H1 (cell line): Measurements from ENCODE around the gene MESD. TPM values are rescaled to one million over a fixed set of nuclear protein-coding genes. Genes with fewer than 3 reads are reported as not detected.

ENCODE experiments used
- CTCF ChIA-PET: fragments of 300-600 bp; sonication (Branson Sonifier 250); formaldehyde crosslinking; loops from one replicate; lab custom pipeline; 2021; ENCODE audit not compliant: partially characterized antibody; lab: Charles Lee
- POLR2A ChIA-PET: fragments of 300-600 bp; sonication (Branson Sonifier 250); formaldehyde crosslinking; loops from one replicate; lab custom pipeline; 2021; ENCODE audit warnings: inconsistent platforms; ENCODE audit not compliant: partially characterized antibody; lab: Charles Lee
- DNase-seq, 2 experiments: peaks; one replicate each; pipeline versions ENCODE4 v3.0.0 to v3.0.0-alpha.2; 2010 to 2022; ENCODE audit warnings: low spot score in 2 of 2, low read depth in 1 of 2, mixed read lengths in 1 of 2
- FAIRE-seq: peaks from 2 replicates; lab custom pipeline; 2011; peaks lifted over from hg19 to GRCh38; lab: Jason Lieb, UNC
- H2AFZ ChIP-seq: 2 replicates; pipeline ENCODE4 v1.8.1; 2012; ENCODE audit warnings: low read length, inconsistent platforms
- H2AK5ac ChIP-seq: 2 replicates; pipeline ENCODE4 v1.6.1; 2013; ENCODE audit warnings: low read depth, low read length
- H2BK120ac ChIP-seq: replicated peaks from 2 replicates; pipeline ENCODE3; 2013; ENCODE audit warnings: low read depth, low read length, inconsistent platforms
- H2BK12ac ChIP-seq: 2 replicates; pipeline ENCODE4 v1.6.1; 2013; ENCODE audit warnings: low read depth, low read length
- H2BK15ac ChIP-seq: 2 replicates; pipeline ENCODE4 v1.6.1; 2013; ENCODE audit warnings: low read length
- H2BK20ac ChIP-seq: 2 replicates; pipeline ENCODE4 v1.6.1; 2013; ENCODE audit warnings: low read length
- H2BK5ac ChIP-seq: 2 replicates; pipeline ENCODE4 v1.6.1; 2013; ENCODE audit warnings: low read depth, low read length
- H3K14ac ChIP-seq: 2 replicates; pipeline ENCODE4 v1.6.1; 2013; ENCODE audit warnings: inconsistent platforms; ENCODE audit not compliant: insufficient read length
- H3K18ac ChIP-seq: 2 replicates; pipeline ENCODE4 v1.6.1; 2013; ENCODE audit warnings: low read length; ENCODE audit errors: extremely low read depth
- H3K23ac ChIP-seq: 2 replicates; pipeline ENCODE4 v1.6.1; 2013; ENCODE audit warnings: inconsistent platforms; ENCODE audit not compliant: insufficient read length
- H3K23me2 ChIP-seq: 2 replicates; pipeline ENCODE4 v1.6.1; 2013; ENCODE audit warnings: low read depth, low read length
- H3K27ac ChIP-seq: 2 replicates; pipeline ENCODE4 v1.6.1; 2011; ENCODE audit warnings: low read depth, low read length, inconsistent platforms
- H3K27me3 ChIP-seq, 4 experiments: replicated peaks in 1 of 4; 1 replicate in 1 of 4; 2 replicates in 3 of 4; pipeline versions ENCODE4 v1.6.1 to v1.8.1; 2011 to 2013; ENCODE audit warnings: low read length in 3 of 4, mild to moderate bottlenecking in 3 of 4, inconsistent platforms in 2 of 4, mixed read lengths in 2 of 4, moderate library complexity in 1 of 4; ENCODE audit not compliant: control insufficient read depth in 3 of 4, insufficient read depth in 3 of 4; ENCODE audit errors: extremely low read depth in 1 of 4
- H3K36me3 ChIP-seq, 4 experiments: 2 replicates each; pipeline versions ENCODE4 v1.6.1 to v1.8.1; 2011 to 2013; ENCODE audit warnings: mild to moderate bottlenecking in 4 of 4, low read length in 3 of 4, moderate library complexity in 2 of 4, control low read depth in 1 of 4, inconsistent platforms in 1 of 4; ENCODE audit not compliant: insufficient read depth in 4 of 4, control insufficient read depth in 2 of 4
- H3K4ac ChIP-seq: replicated peaks from 2 replicates; pipeline ENCODE3; 2013; ENCODE audit warnings: low read length, low read depth, mixed read lengths, inconsistent platforms; ENCODE audit not compliant: insufficient read length
- H3K4me1 ChIP-seq, 4 experiments: replicated peaks in 1 of 4; 1 replicate in 1 of 4; 2 replicates in 3 of 4; pipeline versions ENCODE4 v1.6.1 to v1.8.1; 2011 to 2013; ENCODE audit warnings: low read length in 3 of 4, inconsistent platforms in 2 of 4, mixed read lengths in 1 of 4; ENCODE audit not compliant: insufficient read depth in 4 of 4, control insufficient read depth in 3 of 4
- H3K4me2 ChIP-seq, 2 experiments: 2 replicates each; pipeline versions ENCODE4 v1.6.1 to v1.8.1; 2011 to 2013; ENCODE audit warnings: low read depth in 2 of 2, low read length in 2 of 2, control low read depth in 1 of 2, inconsistent platforms in 1 of 2, mild to moderate bottlenecking in 1 of 2; ENCODE audit not compliant: insufficient read depth in 1 of 2
- H3K4me3 ChIP-seq, 4 experiments: fragments of 200-600, 300-600 bp in 1 of 4; sonication (generic), shearing (Covaris generic), sonication (Bioruptor Twin) in 1 of 4; 2 replicates each; pipeline versions ENCODE4 v1.5.1 to v1.8.1; 2011 to 2016; ENCODE audit warnings: low read length in 4 of 4, low read depth in 3 of 4, control low read depth in 2 of 4, inconsistent platforms in 2 of 4, mild to moderate bottlenecking in 2 of 4, mixed read lengths in 1 of 4, moderate library complexity in 1 of 4; ENCODE audit not compliant: insufficient read depth in 2 of 4; ENCODE audit errors: extremely low read depth in 1 of 4
- H3K56ac ChIP-seq: replicated peaks from 2 replicates; pipeline ENCODE3; 2013; ENCODE audit warnings: low read depth, mild to moderate bottlenecking, mixed read lengths, low read length, inconsistent platforms; ENCODE audit not compliant: insufficient read length
- H3K79me1 ChIP-seq: 2 replicates; pipeline ENCODE4 v1.6.1; 2013; ENCODE audit warnings: low read depth, low read length, control low read depth
- H3K79me2 ChIP-seq, 2 experiments: 2 replicates each; pipeline versions ENCODE4 v1.6.1 to v1.8.1; 2012 to 2013; ENCODE audit warnings: low read length in 2 of 2, mild to moderate bottlenecking in 2 of 2, inconsistent platforms in 1 of 2; ENCODE audit not compliant: insufficient read depth in 2 of 2, control insufficient read depth in 1 of 2
- H3K9ac ChIP-seq, 4 experiments: replicated peaks in 1 of 4; 1 replicate in 1 of 4; 2 replicates in 3 of 4; pipeline versions ENCODE4 v1.6.1 to v1.8.1; 2011 to 2013; ENCODE audit warnings: low read depth in 3 of 4, low read length in 3 of 4, control low read depth in 2 of 4, mild to moderate bottlenecking in 2 of 4, moderate library complexity in 2 of 4, inconsistent platforms in 1 of 4; ENCODE audit errors: extremely low read depth in 1 of 4
- H3K9me3 ChIP-seq, 2 experiments: 2 replicates each; pipeline versions ENCODE4 v1.6.1 to v1.8.1; 2012 to 2013; ENCODE audit warnings: mild to moderate bottlenecking in 2 of 2, moderate library complexity in 2 of 2, control low read depth in 1 of 2, inconsistent platforms in 1 of 2, low read depth in 1 of 2, low read length in 1 of 2, mixed read lengths in 1 of 2; ENCODE audit not compliant: insufficient read depth in 2 of 2
- H4K20me1 ChIP-seq, 2 experiments: replicated peaks in 1 of 2; 2 replicates each; pipeline versions ENCODE3 to v1.8.1; 2011 to 2013; ENCODE audit warnings: inconsistent platforms in 2 of 2, low read length in 2 of 2, mild to moderate bottlenecking in 1 of 2; ENCODE audit not compliant: insufficient read depth in 2 of 2, control insufficient read depth in 1 of 2
- H4K5ac ChIP-seq: 2 replicates; pipeline ENCODE4 v1.6.1; 2013; ENCODE audit warnings: low read length, low read depth, mixed read lengths, inconsistent platforms; ENCODE audit not compliant: insufficient read length
- H4K8ac ChIP-seq: 2 replicates; pipeline ENCODE4 v1.8.0; 2013; ENCODE audit warnings: mild to moderate bottlenecking, moderate library complexity, low read length, inconsistent platforms; ENCODE audit not compliant: insufficient read depth; ENCODE audit errors: extremely low read depth
- H4K91ac ChIP-seq: replicated peaks from 2 replicates; pipeline ENCODE3; 2013; ENCODE audit warnings: low read length, mixed read lengths, inconsistent platforms; ENCODE audit not compliant: insufficient read length
- E2F6 ChIP-seq: IDR thresholded peaks from 2 replicates; pipeline ENCODE4 v1.6.1; 2012; ENCODE audit warnings: inconsistent platforms
- GABPA ChIP-seq: IDR thresholded peaks from 2 replicates; pipeline ENCODE4 v1.6.1; 2011; ENCODE audit warnings: mild to moderate bottlenecking, low read length, moderate library complexity, borderline replicate concordance; ENCODE audit not compliant: insufficient read depth
- USF2 ChIP-seq: IDR thresholded peaks from 2 replicates; pipeline ENCODE4 v1.6.1; 2011; ENCODE audit warnings: low read length, improper control_type of control experiment
- YY1 ChIP-seq: IDR thresholded peaks from 2 replicates; pipeline ENCODE4 v1.6.1; 2011; ENCODE audit warnings: low read depth, mild to moderate bottlenecking, low read length
- WGBS, 2 experiments: shearing (Covaris generic) in 1 of 2; methylation state at CpG; one replicate each; pipeline versions ENCODE4 v1.1.6 to v1.1.7; 2013 to 2015; ENCODE audit warnings: low lambda C conversion rate in 2 of 2, mixed read lengths in 2 of 2, inconsistent platforms in 1 of 2, low coverage in 1 of 2, missing lambda C conversion rate in 1 of 2; ENCODE audit not compliant: insufficient replicate concordance in 2 of 2, insufficient coverage in 1 of 2, insufficient read length in 1 of 2; ENCODE audit errors: extremely low coverage in 1 of 2, missing lambda C conversion rate in 1 of 2; 5-methylcytosine and 5-hydroxymethylcytosine counted together
- polyA plus RNA-seq, 7 experiments: library from polyadenylated mRNA; depleted of rRNA in 3 of 7; stranded (reverse) in 5 of 7; unstranded in 2 of 7; fragments of >200 nt in 5 of 7; fragments of 200-250 nt in 2 of 7; gene quantifications; 1 replicate in 5 of 7; 2 replicates in 1 of 7; 4 replicates in 1 of 7; pipeline versions ENCODE4 v1.2.1 to v1.2.3, GENCODE V29; 2011 to 2013; ENCODE audit warnings: missing spikeins in 2 of 7, mixed read lengths in 2 of 7
- total RNA-seq: library from RNA; stranded (reverse); fragmentation: NEBNext Ultra II Directional; extraction: Animal tissue kit (Norgen Biotek cat#: 25700); gene quantifications from 2 replicates; pipeline ENCODE4 v1.2.1, GENCODE V29; 2021

MESD gene
- total and polyA plus RNA-seq, 2 of the 8 experiments (the other 6 are each of a cell fraction or from before 2014, with no cell fraction given) = 11.0 to 28.3 TPM

GRCh38 chr15:80942746-80943565 lies 46.7 kb downstream of the MESD start:
- peaks cover 0 to 3% of the 10 kb centered on the region in 2 experiments for H4K20me1 ChIP-seq
- no peak overlapping the region for H2BK15ac ChIP-seq
- no peak overlapping the region for H4K5ac ChIP-seq
- no peaks in the 10 kb centered on the region; a peak in 1 of 7 replicates for H3K4me1 ChIP-seq
- H3K27ac ChIP-seq = no peak overlapping the region
- POLR2A ChIA-PET = no interaction called here
- no peak overlapping the region for H3K4me2 ChIP-seq
- no peak for FAIRE-seq
- no peak overlapping the region for H2BK20ac ChIP-seq
- no peaks in the 10 kb centered on the region for H3K79me1 ChIP-seq
- peak overlapping the region; percentile 29; the same call in 1 of the 2 replicates for H4K8ac ChIP-seq
- no peak overlapping the region for H3K4me3 ChIP-seq
- CTCF ChIA-PET = interaction anchor here (1.7 kb wide), 1 partner anchor 26 kb away, joined by 8 read pairs; no protein-coding TSS in a partner anchor
- no peaks in the 10 kb centered on the region for H3K23me2 ChIP-seq
- H2BK120ac ChIP-seq = no peak overlapping the region
- no peak overlapping the region for H3K56ac ChIP-seq
- H2AK5ac ChIP-seq = no peak overlapping the region
- H2BK12ac ChIP-seq = no peak overlapping the region
- DNase-seq = no peak
- H3K14ac ChIP-seq = no peak overlapping the region
- H2BK5ac ChIP-seq = no peak overlapping the region
- H3K36me3 ChIP-seq = peaks cover 2 to 14% (median 8%) of the 10 kb centered on the region in 4 experiments; a peak in 4 of 8 replicates
- no peak overlapping the region for H3K18ac ChIP-seq
- no peak overlapping the region for H3K4ac ChIP-seq
- H4K91ac ChIP-seq = no peak overlapping the region
- no peak overlapping the region for H3K9ac ChIP-seq
- no peaks in the 10 kb centered on the region for H3K79me2 ChIP-seq
- no peak overlapping the region for H3K23ac ChIP-seq
- H3K27me3 ChIP-seq = no peaks in the 10 kb centered on the region
- H2AFZ ChIP-seq = no peak overlapping the region
- H3K9me3 ChIP-seq = no peaks in the 10 kb centered on the region
- 97% methylated on average over 16 of the region's 16 CpGs; no CpG with 5 or more reads in 1 of the 2 experiments for WGBS, 2 experiments
- TF ChIP-seq E2F6 (no peak), YY1 (no peak), GABPA (no peak), USF2 (no peak)
